A673 (cell line): ENCODE data around the gene SLC35A3.

ENCODE experiments used
- EZH2 ChIP-seq: fragments of 200-600 bp; sonication (generic); IDR thresholded peaks from 2 replicates; pipeline ENCODE4 v1.6.1; 2017; ENCODE audit warnings: borderline replicate concordance, low read depth, mild to moderate bottlenecking, mixed read lengths, antibody characterized with exemption, low read length; ENCODE audit not compliant: poor library complexity, severe bottlenecking
- TF ChIP-seq, protein P1 (sequence below): fragments of 300-800, 200-600 bp; sonication (generic); conservative IDR thresholded peaks from 2 replicates; pipeline ENCODE4 v1.5.1; 2017; ENCODE audit warnings: low read depth, mild to moderate bottlenecking, antibody characterized with exemption, low read length, moderate library complexity, mixed read lengths

- TF ChIP-seq, protein P1, sequence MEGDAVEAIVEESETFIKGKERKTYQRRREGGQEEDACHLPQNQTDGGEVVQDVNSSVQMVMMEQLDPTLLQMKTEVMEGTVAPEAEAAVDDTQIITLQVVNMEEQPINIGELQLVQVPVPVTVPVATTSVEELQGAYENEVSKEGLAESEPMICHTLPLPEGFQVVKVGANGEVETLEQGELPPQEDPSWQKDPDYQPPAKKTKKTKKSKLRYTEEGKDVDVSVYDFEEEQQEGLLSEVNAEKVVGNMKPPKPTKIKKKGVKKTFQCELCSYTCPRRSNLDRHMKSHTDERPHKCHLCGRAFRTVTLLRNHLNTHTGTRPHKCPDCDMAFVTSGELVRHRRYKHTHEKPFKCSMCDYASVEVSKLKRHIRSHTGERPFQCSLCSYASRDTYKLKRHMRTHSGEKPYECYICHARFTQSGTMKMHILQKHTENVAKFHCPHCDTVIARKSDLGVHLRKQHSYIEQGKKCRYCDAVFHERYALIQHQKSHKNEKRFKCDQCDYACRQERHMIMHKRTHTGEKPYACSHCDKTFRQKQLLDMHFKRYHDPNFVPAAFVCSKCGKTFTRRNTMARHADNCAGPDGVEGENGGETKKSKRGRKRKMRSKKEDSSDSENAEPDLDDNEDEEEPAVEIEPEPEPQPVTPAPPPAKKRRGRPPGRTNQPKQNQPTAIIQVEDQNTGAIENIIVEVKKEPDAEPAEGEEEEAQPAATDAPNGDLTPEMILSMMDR = no peak
- TF ChIP-seq EZH2 = no peak
Measured at GRCh38 chr1:100070201-100070939, 100.6 kb downstream of the SLC35A3 start.
